Motor neuron (in vitro differentiated cells): Measurements from ENCODE around the gene C15orf39. TPM values are rescaled to one million over a fixed set of nuclear protein-coding genes. Genes with fewer than 3 reads are reported as not detected.
"Not testable (repeated sequence)": the region's sequence is repeated elsewhere in the genome, so short reads cannot be mapped to it uniquely, and the experiment has no call there.

Experiments used
- ATAC-seq, 8 experiments: fragments of 200-7000 bp; cut with Tn5 transposase; replicated peaks in 6 of 8; 2 replicates each; pipeline ENCODE4 v1.8.0; 2021; ENCODE audit warnings: mild to moderate bottlenecking in 8 of 8, moderate library complexity in 8 of 8
- H3K27ac ChIP-seq, 2 donors: fragments of 250-450 bp; sonication (Bioruptor Pico); 2 replicates each; pipeline ENCODE4 v1.9.0; 2021; ENCODE audit warnings: antibody characterized with exemption in 2 of 2, mild to moderate bottlenecking in 2 of 2, moderate library complexity in 1 of 2
- H3K4me1 ChIP-seq, 2 donors: fragments of 250-450 bp; sonication (Bioruptor Pico); replicated peaks in 1 of 2; 2 replicates each; pipeline ENCODE4 v1.6.1; 2021; ENCODE audit warnings: antibody characterized with exemption in 2 of 2, mild to moderate bottlenecking in 2 of 2, moderate library complexity in 1 of 2
- H3K4me3 ChIP-seq, 5 donors: fragments of 250-450 bp; sonication (Bioruptor Pico); 2 replicates each; pipeline ENCODE4 v1.9.0; 2021; ENCODE audit warnings: antibody characterized with exemption in 5 of 5, mild to moderate bottlenecking in 5 of 5, moderate library complexity in 4 of 5
- WGBS, 10 experiments: fragments of 450-650 bp; shearing (Covaris generic); methylation state at CpG; one replicate each; pipeline ENCODE4 v1.0.0; 2022; 5-methylcytosine and 5-hydroxymethylcytosine counted together
- in situ Hi-C, 9 experiments: fragments of 400-800 bp; cut with MboI; loops; one replicate each; pipeline ENCODE4 v1.15.0; 2021; ENCODE audit warnings: low sequenced_read_pairs in 9 of 9, low pct_unique_long_range_greater_than_20kb in 2 of 9; ENCODE audit not compliant: unreplicated experiment in 9 of 9
- total RNA-seq, 8 experiments: library from RNA; unstranded; fragments of 300-600 nt; gene quantifications; 2 replicates each; pipeline versions ENCODE4 v1.2.3 to v1.2.4, GENCODE V29; 2022

The C15orf39 gene
- total RNA-seq, 8 experiments from 2014 or later = 2.2 to 11.0 (median 5.8) TPM

- no peak for ATAC-seq
- H3K27ac ChIP-seq = no peak overlapping the region
- 79 to 100% (median 80%) methylated on average over 1 to 2 of the region's 16 CpGs; no CpG with 5 or more reads in 7 of the 10 experiments for WGBS, 10 experiments
- H3K4me1 ChIP-seq = no peaks in the 10 kb centered on the region
- no peak overlapping the region for H3K4me3 ChIP-seq
- in situ Hi-C loops = no loop called here
These were observed 24.5 kb downstream of the C15orf39 start for GRCh38 chr15:75225951-75226732.

- ATAC-seq, in situ Hi-C loops, H3K4me3 ChIP-seq, H3K4me1 ChIP-seq, H3K27ac ChIP-seq: not testable (repeated sequence)
- 60 to 90% (median 67%) methylated on average over 1 to 7 of the region's 7 CpGs; no CpG with 5 or more reads in 3 of the 10 experiments for WGBS, 10 experiments
These were observed 25.4 kb downstream of the C15orf39 start for GRCh38 chr15:75227112-75227511.

GRCh38 chr15:75227663-75228280 lies 26.1 kb downstream of the C15orf39 start:
- H3K27ac ChIP-seq = no peak overlapping the region
- WGBS, 10 experiments = 71 to 100% (median 95%) methylated on average over 1 to 3 of the region's 13 CpGs; no CpG with 5 or more reads in 6 of the 10 experiments
- ATAC-seq = no peak
- no peak overlapping the region for H3K4me3 ChIP-seq
- in situ Hi-C loops = no loop called here
- no peaks in the 10 kb centered on the region for H3K4me1 ChIP-seq

- 60 to 100% (median 94%) methylated on average over 1 to 4 of the region's 9 CpGs; no CpG with 5 or more reads in 6 of the 10 experiments for WGBS, 10 experiments
- Histone ChIP-seq H3K4me3 (no peak overlapping the region), H3K27ac (no peak overlapping the region), H3K4me1 (no peaks in the 10 kb centered on the region)
- in situ Hi-C loops = no loop called here
- no peak for ATAC-seq
These were observed 27.1 kb downstream of the C15orf39 start for GRCh38 chr15:75228787-75229186.

- peak in 1 of 8 experiments; percentile 13 for ATAC-seq
- no peak overlapping the region for H3K27ac ChIP-seq
- H3K4me1 ChIP-seq = no peaks in the 10 kb centered on the region
- WGBS, 10 experiments = 67 to 93% (median 80%) methylated on average over 1 to 4 of the region's 21 CpGs; no CpG with 5 or more reads in 4 of the 10 experiments
- H3K4me3 ChIP-seq = no peak overlapping the region
- in situ Hi-C loops = no loop called here
These were observed 27.7 kb downstream of the C15orf39 start for GRCh38 chr15:75229191-75230015.

GRCh38 chr15:75230016-75230343 lies 28.3 kb downstream of the C15orf39 start:
- 71 to 100% methylated on average over 1 to 2 of the region's 2 CpGs; no CpG with 5 or more reads in 8 of the 10 experiments for WGBS, 10 experiments
- Histone ChIP-seq H3K4me1 (no peaks in the 10 kb centered on the region), H3K4me3 (no peak overlapping the region), H3K27ac (no peak overlapping the region)
- ATAC-seq = no peak
- in situ Hi-C loops = no loop called here

- 7 to 80% (median 71%) methylated on average over 1 to 5 of the region's 16 CpGs; no CpG with 5 or more reads in 6 of the 10 experiments for WGBS, 10 experiments
- in situ Hi-C loops = no loop called here
- no peaks in the 10 kb centered on the region for H3K4me1 ChIP-seq
- no peak overlapping the region for H3K4me3 ChIP-seq
- no peak overlapping the region for H3K27ac ChIP-seq
- peak in 3 of 8 experiments; percentile 96 to 98 (median 97) for ATAC-seq
These were observed 29.1 kb downstream of the C15orf39 start for GRCh38 chr15:75230551-75231371.

- in situ Hi-C loops = no loop called here
- Histone ChIP-seq H3K4me3 (no peak overlapping the region), H3K27ac (no peak overlapping the region), H3K4me1 (no peaks in the 10 kb centered on the region)
- 0 to 83% (median 58%) methylated on average over 1 of the region's 4 CpGs; no CpG with 5 or more reads in 6 of the 10 experiments for WGBS, 10 experiments
- no peak for ATAC-seq
These were observed 30.2 kb downstream of the C15orf39 start for GRCh38 chr15:75231836-75232235.

- in situ Hi-C loops = no loop called here
- 80 to 93% (median 86%) methylated on average over 1 to 5 of the region's 12 CpGs; no CpG with 5 or more reads in 6 of the 10 experiments for WGBS, 10 experiments
These were observed 30.7 kb downstream of the C15orf39 start for GRCh38 chr15:75232252-75232813.

GRCh38 chr15:75232826-75233503 lies 31.3 kb downstream of the C15orf39 start:
- Histone ChIP-seq H3K4me1 (no peaks in the 10 kb centered on the region), H3K4me3 (no peak overlapping the region), H3K27ac (no peak overlapping the region)
- in situ Hi-C loops = no loop called here
- no peak for ATAC-seq
- WGBS, 10 experiments = 0 to 100% (median 48%) methylated on average over 1 to 7 of the region's 17 CpGs; no CpG with 5 or more reads in 4 of the 10 experiments

More at GRCh38 chr15:75232252-75232813, 30.7 kb downstream of the C15orf39 start:
- no peak for ATAC-seq
- no peak overlapping the region for H3K4me3 ChIP-seq
- H3K27ac ChIP-seq = no peak overlapping the region
- no peaks in the 10 kb centered on the region for H3K4me1 ChIP-seq

- in situ Hi-C loops = no loop called here
- no peak for ATAC-seq
- Histone ChIP-seq H3K27ac (no peak overlapping the region), H3K4me1 (no peaks in the 10 kb centered on the region), H3K4me3 (no peak overlapping the region)
- WGBS, 10 experiments = 40 to 60% methylated on average over 1 of the region's 14 CpGs; no CpG with 5 or more reads in 8 of the 10 experiments
These were observed 32.0 kb downstream of the C15orf39 start for GRCh38 chr15:75233504-75234190.
